Thyroid gland (tissue), 4 donors: Measurements from ENCODE around the gene ADAMTS20. TPM values are rescaled to one million over a fixed set of nuclear protein-coding genes. Genes with fewer than 3 reads are reported as not detected.

ENCODE experiments used
- DNase-seq, 2 donors: peaks; one replicate each; pipeline ENCODE4 v3.0.0-alpha.2; 2019
- H3K27ac ChIP-seq, 3 donors: fragments of 200-600 bp; sonication (generic); 1 replicate in 2 of 3; 2 replicates in 1 of 3; pipeline ENCODE4 v1.5.1; 2016 to 2019; ENCODE audit warnings: mild to moderate bottlenecking in 1 of 3, moderate library complexity in 1 of 3
- H3K27me3 ChIP-seq: fragments of 200-600 bp; sonication (generic); one replicate; pipeline ENCODE4 v1.5.1; 2019
- H3K36me3 ChIP-seq, 2 donors: fragments of 200-600 bp; sonication (generic); one replicate each; pipeline ENCODE4 v1.5.1; 2016 to 2019
- H3K4me1 ChIP-seq, 2 donors: fragments of 200-600 bp; sonication (generic); one replicate each; pipeline ENCODE4 v1.5.1; 2017 to 2019
- H3K4me3 ChIP-seq, 3 donors: fragments of 200-600 bp; sonication (generic); replicated peaks in 1 of 3; 1 replicate in 2 of 3; 2 replicates in 1 of 3; pipeline ENCODE4 v1.5.1; 2016; ENCODE audit warnings: mild to moderate bottlenecking in 1 of 3
- H3K9me3 ChIP-seq: fragments of 200-600 bp; sonication (generic); one replicate; pipeline ENCODE4 v1.5.1; 2017
- POLR2A ChIP-seq, 2 donors: fragments of 450-650 bp; IDR thresholded peaks; one replicate each; pipeline ENCODE4 v1.6.1; 2017; ENCODE audit warnings: antibody characterized with exemption in 2 of 2, mild to moderate bottlenecking in 2 of 2, moderate library complexity in 1 of 2
- WGBS, 2 donors: methylation state at CpG; one replicate each; pipeline ENCODE4 v1.1.5; 2017; 5-methylcytosine and 5-hydroxymethylcytosine counted together
- intact Hi-C: fragments of 100-400 bp; cut with DNase I; formaldehyde crosslinking; loops from one replicate; pipeline ENCODE4 v1.15.1; 2023
- total RNA-seq, 4 donors: library from RNA; depleted of rRNA; stranded (reverse); fragments of >200 nt; gene quantifications; one replicate each; pipeline ENCODE4 v1.2.3, GENCODE V29; 2016
- TF ChIP-seq, protein P1 (sequence below), 6 experiments: fragments of 200-600 bp in 3 of 6; fragments of 450-650 bp in 3 of 6; sonication (generic) in 3 of 6; IDR thresholded peaks; one replicate each; pipeline ENCODE4 v1.5.1; 2016 to 2019; ENCODE audit warnings: antibody characterized with exemption in 6 of 6, mild to moderate bottlenecking in 2 of 6, inconsistent platforms in 1 of 6, moderate library complexity in 1 of 6

The ADAMTS20 gene
- total RNA-seq, 4 donors from 2014 or later = 0.11 TPM; not detected in 3

GRCh38 chr12:43310596-43310995 lies 241.4 kb downstream of the ADAMTS20 start:
- TF ChIP-seq POLR2A (IDR thresholded peaks at IDR 0.05) = no peak
- TF ChIP-seq, protein P1, sequence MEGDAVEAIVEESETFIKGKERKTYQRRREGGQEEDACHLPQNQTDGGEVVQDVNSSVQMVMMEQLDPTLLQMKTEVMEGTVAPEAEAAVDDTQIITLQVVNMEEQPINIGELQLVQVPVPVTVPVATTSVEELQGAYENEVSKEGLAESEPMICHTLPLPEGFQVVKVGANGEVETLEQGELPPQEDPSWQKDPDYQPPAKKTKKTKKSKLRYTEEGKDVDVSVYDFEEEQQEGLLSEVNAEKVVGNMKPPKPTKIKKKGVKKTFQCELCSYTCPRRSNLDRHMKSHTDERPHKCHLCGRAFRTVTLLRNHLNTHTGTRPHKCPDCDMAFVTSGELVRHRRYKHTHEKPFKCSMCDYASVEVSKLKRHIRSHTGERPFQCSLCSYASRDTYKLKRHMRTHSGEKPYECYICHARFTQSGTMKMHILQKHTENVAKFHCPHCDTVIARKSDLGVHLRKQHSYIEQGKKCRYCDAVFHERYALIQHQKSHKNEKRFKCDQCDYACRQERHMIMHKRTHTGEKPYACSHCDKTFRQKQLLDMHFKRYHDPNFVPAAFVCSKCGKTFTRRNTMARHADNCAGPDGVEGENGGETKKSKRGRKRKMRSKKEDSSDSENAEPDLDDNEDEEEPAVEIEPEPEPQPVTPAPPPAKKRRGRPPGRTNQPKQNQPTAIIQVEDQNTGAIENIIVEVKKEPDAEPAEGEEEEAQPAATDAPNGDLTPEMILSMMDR (IDR thresholded peaks at IDR 0.05) = no peak
- Histone ChIP-seq H3K4me3 (no peak overlapping the region), H3K27me3 (no peaks in the 10 kb centered on the region), H3K36me3 (no peaks in the 10 kb centered on the region), H3K9me3 (no peaks in the 10 kb centered on the region), H3K4me1 (no peaks in the 10 kb centered on the region), H3K27ac (no peak overlapping the region)
- no peak for DNase-seq
- intact Hi-C loops = no loop called here

DNA sequence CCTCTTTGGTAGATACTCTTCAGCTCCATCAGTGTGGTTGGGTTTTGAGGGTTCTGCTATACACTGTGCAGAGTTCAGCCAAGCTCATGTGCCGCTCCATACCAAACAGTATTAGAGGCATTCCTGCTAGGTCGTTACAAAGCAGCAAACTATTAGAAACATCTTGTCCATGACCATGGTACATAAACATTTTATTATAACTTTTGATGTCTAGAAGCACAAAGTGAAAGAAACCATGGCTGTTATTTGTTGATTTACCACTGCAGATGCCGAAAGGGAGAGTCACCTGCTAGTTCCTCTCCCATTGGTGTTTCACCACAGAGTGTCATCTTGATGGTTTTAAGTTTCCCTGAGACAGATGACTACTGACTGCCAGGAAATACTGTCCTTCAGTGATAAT lies 242.0 kb downstream of the ADAMTS20 start:
- no peak for DNase-seq
- Histone ChIP-seq H3K4me1 (no peaks in the 10 kb centered on the region), H3K4me3 (no peak overlapping the region), H3K27ac (no peak overlapping the region), H3K27me3 (no peaks in the 10 kb centered on the region), H3K9me3 (no peaks in the 10 kb centered on the region), H3K36me3 (no peaks in the 10 kb centered on the region)
- WGBS, 2 donors = 87 to 88% methylated on average over 3 of the region's 3 CpGs
- TF ChIP-seq, protein P1 (IDR thresholded peaks at IDR 0.05) = no peak
- TF ChIP-seq POLR2A (IDR thresholded peaks at IDR 0.05) = no peak
- intact Hi-C loops = no loop called here

DNA sequence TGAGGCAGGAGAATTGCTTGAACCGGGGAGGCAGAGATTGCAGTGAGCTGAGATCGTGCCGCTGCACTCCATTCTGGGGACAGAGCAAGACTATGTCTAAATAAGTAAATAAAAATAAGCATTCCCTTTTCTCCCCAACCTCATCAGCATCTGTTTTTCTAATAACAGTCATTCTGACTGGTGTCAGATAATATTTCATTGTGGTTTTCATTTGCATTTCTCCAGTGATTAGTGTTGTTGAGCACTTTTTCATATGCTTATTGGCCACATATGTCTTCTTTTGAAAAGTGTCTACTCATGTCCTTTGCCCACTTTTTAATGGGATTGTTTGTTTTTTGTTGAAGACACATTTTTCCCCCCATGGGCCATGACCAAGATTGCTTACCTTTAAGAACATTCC lies 243.2 kb downstream of the ADAMTS20 start:
- Histone ChIP-seq H3K27me3 (no peaks in the 10 kb centered on the region), H3K36me3 (no peaks in the 10 kb centered on the region), H3K27ac (no peak overlapping the region), H3K4me1 (no peaks in the 10 kb centered on the region), H3K4me3 (no peak overlapping the region), H3K9me3 (no peaks in the 10 kb centered on the region)
- 88 to 96% methylated on average over 3 of the region's 3 CpGs for WGBS, 2 donors
- no peak for DNase-seq
- intact Hi-C loops = no loop called here
- no peak for TF ChIP-seq POLR2A (IDR thresholded peaks at IDR 0.05)
- TF ChIP-seq, protein P1 (IDR thresholded peaks at IDR 0.05) = no peak

- no peaks in the 10 kb centered on the region for H3K4me1 ChIP-seq
- DNase-seq = no peak
- H3K36me3 ChIP-seq = no peaks in the 10 kb centered on the region
- WGBS, 2 donors = 92 to 95% methylated on average over 2 of the region's 2 CpGs
- no peak overlapping the region for H3K27ac ChIP-seq
- no peaks in the 10 kb centered on the region for H3K27me3 ChIP-seq
- H3K4me3 ChIP-seq = no peak overlapping the region
- intact Hi-C loops = no loop called here
- no peaks in the 10 kb centered on the region for H3K9me3 ChIP-seq
- TF ChIP-seq POLR2A (IDR thresholded peaks at IDR 0.05) = no peak
- TF ChIP-seq, protein P1 (IDR thresholded peaks at IDR 0.05) = no peak
Observed at GRCh38 chr12:43307126-43307525, 244.9 kb downstream of the ADAMTS20 start.

GRCh38 chr12:43306066-43306465 lies 245.9 kb downstream of the ADAMTS20 start:
- intact Hi-C loops = no loop called here
- H3K9me3 ChIP-seq = no peaks in the 10 kb centered on the region
- no peaks in the 10 kb centered on the region for H3K27me3 ChIP-seq
- TF ChIP-seq POLR2A (IDR thresholded peaks at IDR 0.05) = no peak
- TF ChIP-seq, protein P1 (IDR thresholded peaks at IDR 0.05) = no peak
- H3K36me3 ChIP-seq = no peaks in the 10 kb centered on the region
- H3K27ac ChIP-seq = no peak overlapping the region
- 82 to 85% methylated on average over 3 of the region's 3 CpGs for WGBS, 2 donors
- H3K4me1 ChIP-seq = no peaks in the 10 kb centered on the region
- H3K4me3 ChIP-seq = no peak overlapping the region
- no peak for DNase-seq
